Right lobe of liver (tissue), 6 donors: ENCODE data around the gene CBX2. TPM values are rescaled to one million over a fixed set of nuclear protein-coding genes. Genes with fewer than 3 reads are reported as not detected.

Experiments used
- ATAC-seq, 4 donors: fragments of 200-7000 bp; cut with Tn5 transposase; one replicate each; pipeline ENCODE4 v1.9.1; 2020; ENCODE audit warnings: mild to moderate bottlenecking in 4 of 4, moderate library complexity in 4 of 4
- DNase-seq, 3 donors: peaks; one replicate each; pipeline ENCODE4 v3.0.0-alpha.2; 2020
- H3K27ac ChIP-seq, 3 donors: fragments of 200-600 bp; one replicate each; pipeline ENCODE4 v1.8.0; 2022
- H3K27me3 ChIP-seq, 2 donors: fragments of 200-600 bp; one replicate each; pipeline ENCODE4 v1.8.0; 2022
- H3K36me3 ChIP-seq, 4 donors: fragments of 200-600 bp; sonication (generic) in 1 of 4; one replicate each; pipeline versions ENCODE4 v1.5.1 to v1.8.0; 2017 to 2022; ENCODE audit warnings: control low read depth in 1 of 4
- H3K4me1 ChIP-seq, 4 donors: fragments of 200-600 bp; sonication (generic) in 1 of 4; one replicate each; pipeline versions ENCODE4 v1.5.1 to v1.8.0; 2017 to 2022; ENCODE audit warnings: control low read depth in 1 of 4
- H3K4me3 ChIP-seq, 3 donors: fragments of 200-600 bp; one replicate each; pipeline ENCODE4 v1.8.0; 2022
- H3K9me3 ChIP-seq, 4 donors: fragments of 200-600 bp; sonication (generic) in 1 of 4; one replicate each; pipeline versions ENCODE4 v1.5.1 to v1.8.0; 2017 to 2022; ENCODE audit warnings: control low read depth in 1 of 4
- POLR2A ChIP-seq: fragments of 450-650 bp; IDR thresholded peaks from one replicate; pipeline ENCODE4 v1.6.1; 2017; ENCODE audit warnings: antibody characterized with exemption, mild to moderate bottlenecking
- WGBS: methylation state at CpG from one replicate; pipeline ENCODE4 v1.1.6; 2018; ENCODE audit warnings: low coverage, low lambda C conversion rate; ENCODE audit not compliant: insufficient coverage; ENCODE audit errors: missing lambda C conversion rate; 5-methylcytosine and 5-hydroxymethylcytosine counted together
- intact Hi-C, 2 donors: fragments of 100-400 bp; cut with DNase I; formaldehyde crosslinking; loops; one replicate each; pipeline versions ENCODE4 v1.11.2 to v1.14.1; 2022
- total RNA-seq, 6 experiments: library from RNA; depleted of rRNA in 2 of 6; stranded (reverse); fragments of >200 nt in 2 of 6; fragmentation: NEBNext Ultra II Directional in 3 of 6; extraction: Animal tissue kit (Norgen Biotek cat#: 25700) in 3 of 6; gene quantifications; one replicate each; pipeline versions ENCODE4 v1.1.0 to v1.2.4, GENCODE V29; 2016 to 2023
- TF ChIP-seq, protein P1 (sequence below), 4 donors: fragments of 200-600 bp in 3 of 4; fragments of 450-650 bp in 1 of 4; IDR thresholded peaks; one replicate each; pipeline versions ENCODE4 v1.5.1 to v1.8.0; 2016 to 2022; ENCODE audit warnings: antibody characterized with exemption in 4 of 4, mild to moderate bottlenecking in 2 of 4
- donor health status: DM: no; HTN: yes; CAD: no.
- donor health status: DM: no; HTN: no; CAD: no.
- donor health status: DM: no; HTN: no; CAD: no.
- donor health status: DM: no; HTN: yes; CAD: no.
- donor health status: DM: no; HTN: yes; CAD: no.

CBX2 gene
- total RNA-seq, 6 experiments from 2014 or later, result 0.33 to 3.5 (median 1.1) TPM

DNA sequence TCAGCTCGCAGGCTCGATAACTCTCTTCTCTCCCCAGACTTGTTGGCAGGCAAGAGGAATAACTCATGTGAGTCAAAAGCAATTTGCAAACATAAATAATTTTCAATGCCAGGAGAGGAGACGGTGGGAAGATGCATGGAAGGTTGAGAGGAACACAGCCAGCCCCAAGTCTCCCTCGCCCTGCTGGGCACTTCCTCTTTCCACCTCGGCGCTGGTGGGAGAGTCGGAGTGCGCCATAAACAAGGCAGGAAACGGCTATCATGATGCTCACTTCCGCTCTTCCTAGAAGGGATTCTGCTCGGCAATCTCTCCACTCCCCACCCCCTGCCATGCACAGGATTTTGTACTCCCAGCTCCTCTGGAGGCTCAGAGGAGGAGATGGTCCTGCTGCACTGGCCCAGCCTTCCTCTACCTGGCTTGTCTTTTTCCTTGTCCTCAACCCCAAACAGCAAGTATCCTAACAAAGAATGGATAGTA is 48.3 kb downstream of the CBX2 start:
- ATAC-seq (peak; percentile 19 to 49 (median 26)), DNase-seq (peak in 1 of 3 donors; percentile 41)
- no peak overlapping the region for H3K27ac ChIP-seq
- intact Hi-C loops, result no loop called here
- no peak for TF ChIP-seq POLR2A
- TF ChIP-seq, protein P1, sequence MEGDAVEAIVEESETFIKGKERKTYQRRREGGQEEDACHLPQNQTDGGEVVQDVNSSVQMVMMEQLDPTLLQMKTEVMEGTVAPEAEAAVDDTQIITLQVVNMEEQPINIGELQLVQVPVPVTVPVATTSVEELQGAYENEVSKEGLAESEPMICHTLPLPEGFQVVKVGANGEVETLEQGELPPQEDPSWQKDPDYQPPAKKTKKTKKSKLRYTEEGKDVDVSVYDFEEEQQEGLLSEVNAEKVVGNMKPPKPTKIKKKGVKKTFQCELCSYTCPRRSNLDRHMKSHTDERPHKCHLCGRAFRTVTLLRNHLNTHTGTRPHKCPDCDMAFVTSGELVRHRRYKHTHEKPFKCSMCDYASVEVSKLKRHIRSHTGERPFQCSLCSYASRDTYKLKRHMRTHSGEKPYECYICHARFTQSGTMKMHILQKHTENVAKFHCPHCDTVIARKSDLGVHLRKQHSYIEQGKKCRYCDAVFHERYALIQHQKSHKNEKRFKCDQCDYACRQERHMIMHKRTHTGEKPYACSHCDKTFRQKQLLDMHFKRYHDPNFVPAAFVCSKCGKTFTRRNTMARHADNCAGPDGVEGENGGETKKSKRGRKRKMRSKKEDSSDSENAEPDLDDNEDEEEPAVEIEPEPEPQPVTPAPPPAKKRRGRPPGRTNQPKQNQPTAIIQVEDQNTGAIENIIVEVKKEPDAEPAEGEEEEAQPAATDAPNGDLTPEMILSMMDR (IDR thresholded peaks at IDR 0.05), result no peak
- H3K9me3 ChIP-seq, result no peaks in the 10 kb centered on the region
- H3K4me3 ChIP-seq, result no peak overlapping the region
- 53% methylated on average over 6 of the region's 11 CpGs for WGBS
- H3K27me3 ChIP-seq, result no peaks in the 10 kb centered on the region
- no peaks in the 10 kb centered on the region for H3K36me3 ChIP-seq
- peaks cover 0 to 31% (median 2%) of the 10 kb centered on the region in 4 donors for H3K4me1 ChIP-seq

DNA sequence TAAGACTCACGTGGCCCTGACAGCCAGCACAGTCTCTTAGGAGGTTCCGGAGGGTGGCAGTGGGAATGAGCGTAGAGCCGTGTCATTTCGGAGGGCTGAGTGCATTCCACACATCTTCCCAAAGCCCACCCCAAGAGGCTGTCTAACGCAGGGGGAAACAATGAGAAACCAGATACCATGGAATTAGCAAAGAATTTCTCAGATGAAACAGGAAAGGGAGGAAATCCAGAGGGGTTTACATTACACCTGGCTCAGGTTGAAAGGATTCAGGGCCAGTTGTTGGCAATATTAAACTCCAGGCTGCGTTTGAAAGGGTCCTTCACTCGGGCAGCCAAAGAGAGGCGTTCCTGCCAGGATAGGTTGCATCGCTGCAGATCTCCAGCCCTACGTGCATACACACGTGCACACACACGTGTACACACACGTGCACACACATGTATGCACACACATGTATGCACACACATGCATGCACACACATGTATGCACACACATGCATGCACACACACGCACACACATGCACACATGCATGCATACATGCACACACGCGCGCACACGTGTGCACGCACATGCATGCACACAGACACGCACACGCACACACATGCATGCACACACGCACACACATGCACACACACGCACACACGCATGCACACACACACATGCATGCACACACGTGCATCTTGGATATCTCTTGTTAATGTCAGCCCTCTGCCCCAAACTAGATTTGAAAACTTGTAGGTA is 49.1 kb downstream of the CBX2 start:
- TF ChIP-seq, protein P1 (IDR thresholded peaks at IDR 0.05), result no peak
- no peak for TF ChIP-seq POLR2A
- WGBS, result 79% methylated on average over 11 of the region's 26 CpGs
- Histone ChIP-seq H3K27ac (no peak overlapping the region), H3K9me3 (no peaks in the 10 kb centered on the region), H3K4me1 (peaks cover 0 to 28% (median 5%) of the 10 kb centered on the region in 4 donors), H3K36me3 (no peaks in the 10 kb centered on the region), H3K27me3 (no peaks in the 10 kb centered on the region), H3K4me3 (no peak overlapping the region)
- ATAC-seq (no peak), DNase-seq (no peak)
- intact Hi-C loops, result no loop called here

GRCh38 chr17:79829004-79829403 is 51.1 kb downstream of the CBX2 start:
- intact Hi-C loops, result no loop called here
- peaks cover 0 to 6% (median under 1%) of the 10 kb centered on the region in 4 donors for H3K36me3 ChIP-seq
- no peak overlapping the region for H3K27ac ChIP-seq
- no peak for DNase-seq
- H3K4me3 ChIP-seq, result no peak overlapping the region
- H3K4me1 ChIP-seq, result peaks cover 0 to 30% (median 10%) of the 10 kb centered on the region in 4 donors
- 83% methylated on average over 1 of the region's 2 CpGs for WGBS
- H3K9me3 ChIP-seq, result no peaks in the 10 kb centered on the region
- TF ChIP-seq, protein P1 (IDR thresholded peaks at IDR 0.05), result no peak
- TF ChIP-seq POLR2A, result no peak
- no peak for ATAC-seq
- H3K27me3 ChIP-seq, result no peaks in the 10 kb centered on the region

DNA sequence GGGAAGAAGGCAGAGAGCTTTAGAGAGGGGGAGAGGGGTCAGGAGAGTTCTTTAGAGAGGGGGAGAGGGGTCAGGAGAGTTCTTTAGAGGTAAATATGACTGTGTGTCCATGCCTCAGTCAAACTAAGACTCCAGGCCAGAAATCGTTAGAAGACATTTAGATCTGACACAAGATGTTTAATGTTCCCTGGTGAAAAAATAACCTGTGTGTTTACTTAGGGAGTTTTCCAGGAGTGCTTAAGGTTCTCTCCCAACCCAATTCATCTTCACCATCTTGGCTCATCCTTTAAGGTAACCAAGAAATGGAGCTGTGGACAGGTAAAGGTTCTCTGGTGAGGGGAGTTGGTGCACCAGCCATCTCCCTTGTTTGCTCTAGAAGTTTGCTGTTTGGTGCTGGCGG is 51.5 kb downstream of the CBX2 start:
- Histone ChIP-seq H3K9me3 (no peaks in the 10 kb centered on the region), H3K4me1 (peaks cover 0 to 30% (median 10%) of the 10 kb centered on the region in 4 donors), H3K4me3 (no peak overlapping the region), H3K27ac (no peak overlapping the region), H3K36me3 (peaks cover 0 to 9% (median 2%) of the 10 kb centered on the region in 4 donors), H3K27me3 (no peaks in the 10 kb centered on the region)
- no peak for DNase-seq
- intact Hi-C loops, result no loop called here
- no peak for ATAC-seq
- 40% methylated on average over 2 of the region's 2 CpGs for WGBS
- no peak for TF ChIP-seq POLR2A
- TF ChIP-seq, protein P1 (IDR thresholded peaks at IDR 0.05), result no peak
